GM12878 (cell line): Measurements from ENCODE around the gene CLINT1.

Experiments used
- MXI1 ChIP-seq: fragments of 150-350 bp; IDR thresholded peaks from 2 replicates; pipeline ENCODE4 v1.6.1; 2011; ENCODE audit warnings: low read depth, mild to moderate bottlenecking, inconsistent platforms, low read length, improper control_type of control experiment
- PML ChIP-seq: IDR thresholded peaks from 2 replicates; pipeline ENCODE4 v1.6.1; 2012; ENCODE audit warnings: low read length, inconsistent platforms
- POLR2A ChIP-seq: IDR thresholded peaks from 2 replicates; pipeline ENCODE4 v1.6.1; 2011; ENCODE audit warnings: low read depth, mild to moderate bottlenecking, low read length
- POLR2AphosphoS2 ChIP-seq: IDR thresholded peaks from 2 replicates; pipeline ENCODE4 v1.6.1; 2011; ENCODE audit warnings: low read depth, mild to moderate bottlenecking, low read length, improper control_type of control experiment, moderate library complexity
- STAT1 ChIP-seq: fragments of 450-650 bp; conservative IDR thresholded peaks from 2 replicates; pipeline ENCODE4 v1.6.1; 2014; ENCODE audit warnings: antibody characterized with exemption, mild to moderate bottlenecking
- ZNF274 ChIP-seq: IDR thresholded peaks from one replicate; pipeline ENCODE4 v1.8.0; 2011; ENCODE audit not compliant: insufficient read length, insufficient read depth
- TF ChIP-seq, protein P1 (sequence below): IDR thresholded peaks from 2 replicates; pipeline ENCODE4 v1.6.1; 2012; ENCODE audit warnings: mild to moderate bottlenecking, low read depth, low read length

DNA sequence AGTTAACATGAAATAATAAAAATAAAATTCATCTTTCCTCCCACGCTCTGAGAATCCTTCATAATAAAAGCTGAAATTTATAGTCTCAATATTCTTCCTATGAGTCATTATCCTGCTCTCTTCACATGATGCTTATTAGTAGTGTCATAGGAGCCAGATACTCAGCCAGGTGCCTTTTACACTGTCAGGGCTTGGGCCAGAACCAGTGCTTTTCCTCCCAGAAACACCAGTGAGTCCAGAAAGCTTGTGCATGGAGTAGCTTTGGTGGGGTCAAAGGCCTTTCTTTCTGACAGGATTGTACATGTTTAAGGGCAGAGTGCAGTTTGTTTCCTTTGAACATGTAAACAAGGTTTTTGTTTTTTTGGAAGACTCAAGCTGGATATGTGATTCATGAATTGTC is 108.6 kb downstream of the CLINT1 start:
- no peak for TF ChIP-seq MXI1
- TF ChIP-seq, protein P1, sequence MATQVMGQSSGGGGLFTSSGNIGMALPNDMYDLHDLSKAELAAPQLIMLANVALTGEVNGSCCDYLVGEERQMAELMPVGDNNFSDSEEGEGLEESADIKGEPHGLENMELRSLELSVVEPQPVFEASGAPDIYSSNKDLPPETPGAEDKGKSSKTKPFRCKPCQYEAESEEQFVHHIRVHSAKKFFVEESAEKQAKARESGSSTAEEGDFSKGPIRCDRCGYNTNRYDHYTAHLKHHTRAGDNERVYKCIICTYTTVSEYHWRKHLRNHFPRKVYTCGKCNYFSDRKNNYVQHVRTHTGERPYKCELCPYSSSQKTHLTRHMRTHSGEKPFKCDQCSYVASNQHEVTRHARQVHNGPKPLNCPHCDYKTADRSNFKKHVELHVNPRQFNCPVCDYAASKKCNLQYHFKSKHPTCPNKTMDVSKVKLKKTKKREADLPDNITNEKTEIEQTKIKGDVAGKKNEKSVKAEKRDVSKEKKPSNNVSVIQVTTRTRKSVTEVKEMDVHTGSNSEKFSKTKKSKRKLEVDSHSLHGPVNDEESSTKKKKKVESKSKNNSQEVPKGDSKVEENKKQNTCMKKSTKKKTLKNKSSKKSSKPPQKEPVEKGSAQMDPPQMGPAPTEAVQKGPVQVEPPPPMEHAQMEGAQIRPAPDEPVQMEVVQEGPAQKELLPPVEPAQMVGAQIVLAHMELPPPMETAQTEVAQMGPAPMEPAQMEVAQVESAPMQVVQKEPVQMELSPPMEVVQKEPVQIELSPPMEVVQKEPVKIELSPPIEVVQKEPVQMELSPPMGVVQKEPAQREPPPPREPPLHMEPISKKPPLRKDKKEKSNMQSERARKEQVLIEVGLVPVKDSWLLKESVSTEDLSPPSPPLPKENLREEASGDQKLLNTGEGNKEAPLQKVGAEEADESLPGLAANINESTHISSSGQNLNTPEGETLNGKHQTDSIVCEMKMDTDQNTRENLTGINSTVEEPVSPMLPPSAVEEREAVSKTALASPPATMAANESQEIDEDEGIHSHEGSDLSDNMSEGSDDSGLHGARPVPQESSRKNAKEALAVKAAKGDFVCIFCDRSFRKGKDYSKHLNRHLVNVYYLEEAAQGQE, result no peak
- no peak for TF ChIP-seq ZNF274
- TF ChIP-seq POLR2AphosphoS2, result no peak
- TF ChIP-seq PML, result no peak
- no peak for TF ChIP-seq STAT1
- TF ChIP-seq POLR2A, result no peak
